Activated CD8-positive, alpha-beta T cell treated with anti-CD3 and anti-CD28 coated beads, Interleukin-2, amount 10 ng/mL, durations not matched to agents 7 days and 5 days (primary cell): ENCODE measurements around the gene PICK1. TPM values are rescaled to one million over a fixed set of nuclear protein-coding genes. Genes with fewer than 3 reads are reported as not detected.

Source experiments
- ATAC-seq: fragments of 150-1000 bp; cut with Tn5 transposase; one replicate; pipeline ENCODE4 v1.10.0; 2021; ENCODE audit warnings: moderate library complexity
- CTCF ChIA-PET: fragments of 350-600 bp; sonication (Branson Sonifier 250); formaldehyde crosslinking; loops from one replicate; lab custom pipeline; 2021; ENCODE audit warnings: antibody characterized with exemption; lab: Charles Lee
- POLR2A ChIA-PET: fragments of 350-600 bp; sonication (Branson Sonifier 250); formaldehyde crosslinking; loops from one replicate; lab custom pipeline; 2021; ENCODE audit warnings: antibody characterized with exemption; lab: Charles Lee
- DNase-seq: peaks from one replicate; pipeline ENCODE4 v3.0.0-alpha.2; 2020
- H3K27ac Mint-ChIP-seq: one replicate; pipeline ENCODE4 v1.8.0; 2021; ENCODE audit warnings: mild to moderate bottlenecking, mixed read lengths
- H3K27me3 Mint-ChIP-seq: one replicate; pipeline ENCODE4 v1.8.0; 2021; ENCODE audit warnings: low read depth, mixed read lengths
- H3K36me3 Mint-ChIP-seq: one replicate; pipeline ENCODE4 v1.8.0; 2021; ENCODE audit warnings: low read depth, mixed read lengths
- H3K4me1 Mint-ChIP-seq: one replicate; pipeline ENCODE4 v1.8.0; 2021; ENCODE audit warnings: low read depth, mixed read lengths
- H3K4me3 Mint-ChIP-seq: one replicate; pipeline ENCODE4 v1.8.0; 2021; ENCODE audit warnings: mild to moderate bottlenecking, mixed read lengths
- H3K9me3 Mint-ChIP-seq: one replicate; pipeline ENCODE4 v1.8.0; 2022; ENCODE audit warnings: mixed read lengths; ENCODE audit not compliant: insufficient read depth
- total RNA-seq, 2 experiments: library from RNA; stranded (reverse); gene quantifications; one replicate each; pipeline ENCODE4 v1.2.3, GENCODE V29; 2021

Gene PICK1
- total RNA-seq, 2 experiments from 2014 or later, result 12.7 to 14.0 TPM

- Mint-ChIP-seq H3K27ac (no peak overlapping the region), H3K9me3 (no peaks in the 10 kb centered on the region), H3K4me1 (no peaks in the 10 kb centered on the region), H3K27me3 (peaks cover under 1% of the 10 kb centered on the region), H3K4me3 (no peak overlapping the region), H3K36me3 (no peaks in the 10 kb centered on the region)
- ATAC-seq, result no peak
- CTCF ChIA-PET, result interaction anchor here (1.5 to 1.8 kb wide), 2 partner anchors 10 kb away, joined by 6 read pairs; no protein-coding TSS in a partner anchor
- no peak for DNase-seq
- POLR2A ChIA-PET, result no interaction called here
These were observed 15.3 kb upstream of the PICK1 start for GRCh38 chr22:38041760-38042487.

DNA sequence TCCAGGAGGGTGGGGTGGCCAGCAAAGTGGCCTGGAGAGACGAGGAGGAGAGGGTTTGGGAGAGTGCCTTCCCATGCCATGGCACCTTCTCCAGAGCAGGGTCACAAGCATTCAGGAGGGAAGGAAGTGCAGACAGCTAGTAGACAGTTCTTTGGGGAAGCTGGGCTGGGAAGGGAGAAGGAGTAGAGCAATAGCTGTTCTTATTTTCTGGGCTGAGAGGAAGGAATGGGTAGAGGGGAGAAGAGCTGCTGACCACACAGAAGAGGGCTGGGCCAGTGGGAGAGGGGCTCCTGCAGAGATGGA lies 14.8 kb upstream of the PICK1 start:
- Mint-ChIP-seq H3K4me1 (no peaks in the 10 kb centered on the region), H3K36me3 (no peaks in the 10 kb centered on the region), H3K9me3 (no peaks in the 10 kb centered on the region), H3K27me3 (peaks cover 3% of the 10 kb centered on the region), H3K4me3 (no peak overlapping the region), H3K27ac (no peak overlapping the region)
- POLR2A ChIA-PET, result no interaction called here
- DNase-seq (no peak), ATAC-seq (no peak)
- CTCF ChIA-PET, result interaction anchor here (1.8 kb wide), 1 partner anchor 10 kb away, joined by 6 read pairs; no protein-coding TSS in a partner anchor

DNA sequence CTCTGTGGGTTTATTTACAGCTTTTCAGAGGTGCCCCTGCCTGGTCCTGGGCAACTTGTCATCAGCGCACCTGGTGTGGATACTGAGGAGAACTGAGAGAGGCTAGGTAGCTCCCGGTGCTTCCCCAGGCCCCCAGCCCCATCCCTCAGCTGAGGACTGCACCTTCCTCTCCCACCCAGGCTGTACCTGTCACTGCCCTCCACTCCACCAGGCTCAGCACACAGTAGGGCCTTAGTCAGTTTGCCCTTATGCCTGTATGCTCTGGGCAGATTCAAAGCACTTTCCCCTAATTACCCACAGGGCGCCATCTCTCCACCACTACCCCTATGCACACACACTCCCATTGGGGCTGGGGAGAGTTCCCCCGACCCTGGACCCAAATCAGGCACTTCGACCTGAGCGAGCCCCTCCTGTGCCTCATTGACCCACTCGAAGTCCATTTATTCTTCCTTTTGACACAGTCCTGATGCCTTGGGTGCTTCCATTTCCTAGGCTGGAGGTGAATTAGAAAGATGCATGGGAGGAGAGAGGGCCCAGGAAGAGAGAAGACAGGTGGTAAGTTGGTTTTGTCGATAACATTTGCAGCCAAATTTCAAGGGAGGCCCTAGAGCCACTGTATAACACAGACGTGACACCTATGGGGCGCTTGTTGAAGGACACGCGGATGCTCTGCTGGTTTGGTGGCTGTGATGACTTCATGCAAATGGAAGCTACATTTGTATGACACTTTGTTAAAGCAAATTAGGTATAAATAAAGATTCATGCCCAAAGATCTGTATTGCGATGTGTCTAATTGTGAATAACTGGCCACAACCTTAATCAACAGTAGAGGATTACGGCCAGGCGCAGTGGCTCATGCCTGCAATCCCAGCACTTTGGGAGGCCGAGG lies 13.8 kb upstream of the PICK1 start:
- ChIA-PET CTCF (interaction anchor here (1.8 kb wide), 1 partner anchor 9 kb away, joined by 6 read pairs; no protein-coding TSS in a partner anchor), POLR2A (interaction anchor here (0.6 kb wide), 1 partner anchor 474 kb away, joined by 3 read pairs; no protein-coding TSS in a partner anchor)
- DNase-seq (no peak), ATAC-seq (no peak)
- no peaks in the 10 kb centered on the region for H3K4me1 Mint-ChIP-seq
- H3K4me3 Mint-ChIP-seq, result no peak overlapping the region
- H3K27me3 Mint-ChIP-seq, result peaks cover 4% of the 10 kb centered on the region
- H3K36me3 Mint-ChIP-seq, result no peaks in the 10 kb centered on the region
- no peaks in the 10 kb centered on the region for H3K9me3 Mint-ChIP-seq
- no peak overlapping the region for H3K27ac Mint-ChIP-seq

DNA sequence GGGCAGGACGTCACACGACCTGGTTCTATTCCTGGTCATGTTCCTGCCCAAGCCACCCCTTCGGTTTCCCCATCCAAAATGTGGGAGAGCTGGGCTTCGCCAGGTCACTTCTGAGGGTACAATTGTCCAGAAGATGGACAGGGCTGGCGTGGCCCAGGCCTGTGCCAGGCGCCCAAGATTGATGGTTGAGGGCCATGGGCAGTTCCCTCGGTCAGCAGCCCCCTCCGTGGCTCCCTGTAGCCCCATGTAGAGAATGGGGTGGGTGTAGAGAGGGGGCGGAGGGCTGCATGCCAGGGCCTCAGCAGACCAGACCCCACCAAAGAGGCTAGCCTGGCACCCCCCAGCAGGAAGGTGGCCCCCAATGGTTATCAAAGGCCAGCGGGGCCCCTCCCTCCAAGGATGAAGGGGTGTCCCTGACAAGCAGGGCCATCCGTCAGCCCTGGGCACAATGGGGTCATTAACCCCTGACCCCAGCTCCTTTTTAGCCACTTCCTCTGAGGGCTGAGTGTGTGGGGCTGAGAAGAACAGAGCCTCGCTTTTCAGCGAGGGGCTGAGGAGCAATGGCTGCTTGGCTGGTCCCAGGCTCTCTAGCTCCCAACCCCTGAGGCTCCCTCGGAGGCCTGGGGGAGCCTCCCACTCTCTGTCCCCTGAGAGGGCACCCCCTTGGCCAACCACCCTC lies 11.0 kb upstream of the PICK1 start:
- H3K27me3 Mint-ChIP-seq, result peaks cover 9% of the 10 kb centered on the region
- H3K27ac Mint-ChIP-seq, result no peak overlapping the region
- no peak for ATAC-seq
- H3K36me3 Mint-ChIP-seq, result no peaks in the 10 kb centered on the region
- DNase-seq, result no peak
- no peaks in the 10 kb centered on the region for H3K9me3 Mint-ChIP-seq
- no peak overlapping the region for H3K4me3 Mint-ChIP-seq
- CTCF ChIA-PET, result no interaction called here
- POLR2A ChIA-PET, result no interaction called here
- H3K4me1 Mint-ChIP-seq, result no peaks in the 10 kb centered on the region

DNA sequence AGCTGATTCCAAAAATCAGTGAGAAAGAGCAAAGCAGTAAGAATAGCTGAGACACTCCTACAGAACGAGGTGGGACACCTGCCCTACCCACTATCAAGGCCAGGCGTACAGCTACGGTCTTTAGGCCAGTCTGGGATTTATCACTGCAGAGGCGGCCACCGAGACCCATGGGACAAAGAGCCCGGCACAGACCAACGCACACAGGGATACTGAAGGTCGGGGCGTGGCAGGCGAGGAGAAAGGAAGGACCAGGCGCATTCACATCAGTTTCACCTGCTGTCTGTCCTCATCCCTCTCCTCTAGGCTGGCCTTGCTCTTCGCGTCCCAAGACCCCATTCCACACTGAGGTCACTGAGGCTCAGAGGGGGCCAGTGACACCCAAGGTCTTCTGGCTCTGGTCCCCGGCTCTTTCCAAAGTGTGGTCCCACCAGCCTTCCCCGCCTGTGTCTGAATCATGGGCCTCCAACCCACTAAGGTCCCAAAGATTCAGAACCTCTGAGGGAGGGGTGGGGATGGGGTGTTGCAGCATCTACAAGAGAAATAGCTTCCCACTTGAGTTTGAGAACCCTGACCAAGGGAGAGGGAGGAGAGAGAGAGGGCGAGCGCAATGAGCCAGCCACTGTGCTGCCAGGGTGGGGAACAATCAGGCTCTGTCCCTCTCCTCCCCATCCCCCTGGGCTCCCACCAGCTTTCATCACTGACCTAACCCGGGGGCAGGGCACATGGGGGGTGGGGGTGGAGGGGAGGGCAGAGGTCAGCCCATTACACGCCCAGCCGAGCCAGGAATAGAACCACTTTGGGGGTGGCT lies 7.2 kb upstream of the PICK1 start:
- no peak overlapping the region for H3K27ac Mint-ChIP-seq
- peaks cover 6% of the 10 kb centered on the region for H3K4me1 Mint-ChIP-seq

DNA sequence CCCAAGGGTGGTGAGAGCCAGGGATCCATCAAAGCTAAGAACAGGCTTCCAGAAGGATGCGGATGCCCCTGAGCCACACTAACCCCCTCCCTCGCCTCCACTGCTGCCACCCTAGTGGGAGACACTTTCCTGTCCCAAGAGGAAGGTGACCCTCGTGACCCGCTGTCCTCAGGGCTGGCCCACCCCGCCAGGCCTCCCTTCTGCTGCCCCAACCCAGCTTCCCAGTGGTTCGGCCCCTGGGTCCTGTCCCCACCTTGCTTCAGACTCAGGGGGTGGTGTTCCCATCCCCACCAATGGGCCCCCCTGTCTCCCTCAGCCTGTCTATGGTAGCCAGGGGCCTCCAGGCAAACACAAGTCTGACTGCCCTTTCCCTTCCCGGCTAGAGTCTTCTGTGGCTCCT lies 6.5 kb upstream of the PICK1 start:
- peaks cover 9% of the 10 kb centered on the region for H3K27me3 Mint-ChIP-seq
- H3K4me1 Mint-ChIP-seq, result peaks cover 6% of the 10 kb centered on the region
- H3K9me3 Mint-ChIP-seq, result no peaks in the 10 kb centered on the region
- CTCF ChIA-PET, result interaction anchor here (1.3 to 1.4 kb wide), 2 partner anchors 93 to 521 kb away, joined by 3 to 5 read pairs; no protein-coding TSS in a partner anchor
- POLR2A ChIA-PET, result no interaction called here
- H3K36me3 Mint-ChIP-seq, result no peaks in the 10 kb centered on the region
- DNase-seq (no peak), ATAC-seq (no peak)
- H3K27ac Mint-ChIP-seq, result no peak overlapping the region
- H3K4me3 Mint-ChIP-seq, result no peak overlapping the region

More for the DNA sequence above, 7.2 kb upstream of the PICK1 start:
- ATAC-seq (no peak), DNase-seq (no peak)
- POLR2A ChIA-PET, result no interaction called here
- Mint-ChIP-seq H3K9me3 (no peaks in the 10 kb centered on the region), H3K27me3 (peaks cover 9% of the 10 kb centered on the region), H3K4me3 (no peak overlapping the region), H3K36me3 (no peaks in the 10 kb centered on the region)
- CTCF ChIA-PET, result interaction anchor here (0.9 to 1.4 kb wide), 3 partner anchors 94 to 522 kb away, joined by 3 to 5 read pairs (median 3); no protein-coding TSS in a partner anchor

DNA sequence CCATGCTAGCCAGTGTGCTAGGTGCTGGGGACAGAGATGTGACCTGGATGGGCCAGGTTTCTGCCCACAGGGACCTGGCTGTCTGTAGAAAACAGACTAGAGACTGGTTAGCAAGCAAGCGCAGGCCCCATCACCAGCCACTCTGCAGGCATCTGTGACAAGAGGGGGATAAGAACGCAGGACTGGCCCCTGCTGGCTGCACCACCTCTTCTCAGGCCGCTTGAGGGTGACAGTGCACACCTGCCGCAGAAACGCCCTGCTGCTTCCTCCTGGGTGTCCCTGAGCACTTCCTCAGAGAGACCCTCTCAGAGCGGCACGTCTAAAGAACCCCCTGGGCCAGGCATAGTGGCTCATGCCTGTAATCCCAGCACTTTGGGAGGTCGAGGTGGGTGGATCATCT lies 5.9 kb upstream of the PICK1 start:
- no peak overlapping the region for H3K27ac Mint-ChIP-seq
- CTCF ChIA-PET, result interaction anchor here (0.9 to 4.0 kb wide), 17 partner anchors 17 to 523 kb away, joined by 3 to 35 read pairs (median 5); partner anchors contain the start of gene TMEM184B
- ATAC-seq, result no peak
- H3K27me3 Mint-ChIP-seq, result peaks cover 9% of the 10 kb centered on the region
- H3K4me3 Mint-ChIP-seq, result no peak overlapping the region
- DNase-seq, result no peak
- no peaks in the 10 kb centered on the region for H3K36me3 Mint-ChIP-seq
- no peaks in the 10 kb centered on the region for H3K9me3 Mint-ChIP-seq
- peaks cover 8% of the 10 kb centered on the region for H3K4me1 Mint-ChIP-seq
- POLR2A ChIA-PET, result interaction anchor here (0.6 kb wide), 1 partner anchor 430 kb away, joined by 3 read pairs; no protein-coding TSS in a partner anchor

DNA sequence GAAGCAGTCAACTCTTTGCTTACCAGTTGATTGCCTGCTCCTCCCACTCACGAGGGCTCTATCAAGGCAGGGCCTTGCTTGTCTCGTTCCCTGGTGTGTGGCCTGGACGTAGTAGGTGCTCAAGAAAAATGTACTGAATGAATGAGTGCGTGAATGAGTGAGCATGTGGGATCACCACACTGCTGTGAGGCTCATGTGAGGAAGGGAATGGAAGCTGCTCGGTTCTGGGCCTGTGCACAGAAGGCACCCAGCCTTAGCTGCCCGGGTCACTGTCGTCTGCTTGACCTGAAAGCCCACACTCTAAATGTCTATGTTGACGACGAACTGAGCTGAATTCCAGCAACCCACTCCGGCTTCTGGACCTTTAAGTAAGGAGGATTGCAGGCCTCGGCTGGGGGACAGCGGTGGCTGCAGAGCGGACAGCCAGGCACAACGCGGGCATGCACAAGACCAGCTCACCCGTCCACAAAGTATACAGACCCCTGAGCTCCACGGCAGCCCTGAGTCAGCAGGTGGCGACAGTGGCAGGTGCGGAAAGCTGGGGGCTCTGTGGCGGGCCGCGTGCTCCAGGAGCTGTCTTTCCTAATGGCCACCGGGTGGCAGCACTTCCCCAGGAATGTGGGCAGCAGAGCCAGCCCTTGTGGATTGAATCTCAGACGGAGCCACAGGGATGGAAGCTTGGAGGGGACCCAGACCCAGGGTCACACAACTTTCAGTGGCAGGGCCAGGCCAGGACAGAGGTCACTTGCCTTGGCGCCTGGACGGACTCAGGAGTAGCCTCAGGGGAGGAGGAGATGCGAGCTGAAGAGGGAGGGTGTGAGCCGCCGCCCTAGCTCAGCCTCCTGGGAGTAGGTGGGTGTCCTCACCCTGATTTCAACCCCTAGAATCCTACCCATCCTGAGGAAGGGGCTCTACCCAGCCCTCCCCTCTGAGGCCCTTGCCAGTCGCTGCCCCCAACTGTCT lies 5.0 kb upstream of the PICK1 start:
- H3K4me1 Mint-ChIP-seq, result peaks cover 18% of the 10 kb centered on the region
- H3K9me3 Mint-ChIP-seq, result no peaks in the 10 kb centered on the region
- H3K27ac Mint-ChIP-seq, result no peak overlapping the region
- DNase-seq (peak; percentile 87), ATAC-seq (peak; percentile 80)
- ChIA-PET CTCF (interaction anchor here (0.6 to 4.0 kb wide), 84 partner anchors 9 to 673 kb away, joined by 3 to 35 read pairs (median 4); partner anchors contain the start of genes GCAT, PLA2G6, SLC16A8 and TMEM184B), POLR2A (interaction anchor here (1.6 kb wide), 1 partner anchor 519 kb away, joined by 5 read pairs; no protein-coding TSS in a partner anchor)
- no peak overlapping the region for H3K4me3 Mint-ChIP-seq
- peaks cover 7% of the 10 kb centered on the region for H3K27me3 Mint-ChIP-seq
- no peaks in the 10 kb centered on the region for H3K36me3 Mint-ChIP-seq

GRCh38 chr22:38062791-38063190 lies 5.6 kb downstream of the PICK1 start:
- Mint-ChIP-seq H3K36me3 (peaks cover 2% of the 10 kb centered on the region), H3K27me3 (no peaks in the 10 kb centered on the region), H3K9me3 (no peaks in the 10 kb centered on the region), H3K4me1 (peaks cover 2% of the 10 kb centered on the region), H3K27ac (no peak overlapping the region), H3K4me3 (no peak overlapping the region)
- CTCF ChIA-PET, result no interaction called here
- DNase-seq, result no peak
- POLR2A ChIA-PET, result no interaction called here
- no peak for ATAC-seq

DNA sequence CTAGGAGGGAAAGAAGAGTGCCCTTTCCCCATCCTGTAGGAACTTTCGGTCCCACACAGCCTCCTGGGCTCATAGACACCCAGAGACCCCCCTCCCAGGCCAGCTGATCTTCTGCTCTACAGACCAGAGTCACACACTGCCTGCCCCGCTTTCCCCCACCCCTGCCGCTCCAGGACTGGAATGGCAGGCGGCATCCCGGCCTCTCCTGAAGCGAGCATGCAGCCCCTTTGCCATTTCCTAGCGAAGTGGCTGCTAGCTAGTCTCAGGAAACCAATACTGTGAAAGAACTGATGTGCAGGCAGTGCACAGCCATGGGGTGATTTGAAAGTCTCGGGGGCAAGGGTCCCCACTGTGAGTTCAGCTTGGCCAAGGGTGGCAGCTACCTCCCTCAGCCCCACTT lies 8.3 kb downstream of the PICK1 start:
- no peak overlapping the region for H3K27ac Mint-ChIP-seq
- POLR2A ChIA-PET, result interaction anchor here (1.0 kb wide), 1 partner anchor 8 kb away, joined by 3 read pairs; the partner anchor contains the start of gene PICK1

More for the DNA sequence above, 8.3 kb downstream of the PICK1 start:
- H3K27me3 Mint-ChIP-seq, result no peaks in the 10 kb centered on the region
- CTCF ChIA-PET, result interaction anchor here (0.9 to 3.7 kb wide), 3 partner anchors 12 to 165 kb away, joined by 3 to 16 read pairs (median 4); no protein-coding TSS in a partner anchor
- no peak for ATAC-seq
- no peaks in the 10 kb centered on the region for H3K9me3 Mint-ChIP-seq
- peaks cover 2% of the 10 kb centered on the region for H3K36me3 Mint-ChIP-seq
- no peak for DNase-seq
- no peak overlapping the region for H3K4me3 Mint-ChIP-seq
- no peaks in the 10 kb centered on the region for H3K4me1 Mint-ChIP-seq
